Measurements from ENCODE around the gene CHST3.

The CHST3 gene

GRCh38 chr10:72038458-72039001 lies 74.3 kb downstream of the CHST3 start:
- DNase-seq (ENCODE audit: low read depth) = no peak
- TF ChIP-seq, protein P1, sequence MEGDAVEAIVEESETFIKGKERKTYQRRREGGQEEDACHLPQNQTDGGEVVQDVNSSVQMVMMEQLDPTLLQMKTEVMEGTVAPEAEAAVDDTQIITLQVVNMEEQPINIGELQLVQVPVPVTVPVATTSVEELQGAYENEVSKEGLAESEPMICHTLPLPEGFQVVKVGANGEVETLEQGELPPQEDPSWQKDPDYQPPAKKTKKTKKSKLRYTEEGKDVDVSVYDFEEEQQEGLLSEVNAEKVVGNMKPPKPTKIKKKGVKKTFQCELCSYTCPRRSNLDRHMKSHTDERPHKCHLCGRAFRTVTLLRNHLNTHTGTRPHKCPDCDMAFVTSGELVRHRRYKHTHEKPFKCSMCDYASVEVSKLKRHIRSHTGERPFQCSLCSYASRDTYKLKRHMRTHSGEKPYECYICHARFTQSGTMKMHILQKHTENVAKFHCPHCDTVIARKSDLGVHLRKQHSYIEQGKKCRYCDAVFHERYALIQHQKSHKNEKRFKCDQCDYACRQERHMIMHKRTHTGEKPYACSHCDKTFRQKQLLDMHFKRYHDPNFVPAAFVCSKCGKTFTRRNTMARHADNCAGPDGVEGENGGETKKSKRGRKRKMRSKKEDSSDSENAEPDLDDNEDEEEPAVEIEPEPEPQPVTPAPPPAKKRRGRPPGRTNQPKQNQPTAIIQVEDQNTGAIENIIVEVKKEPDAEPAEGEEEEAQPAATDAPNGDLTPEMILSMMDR (IDR thresholded peaks at IDR 0.05; ENCODE audit: low read depth, low read length) = no peak
- TF ChIP-seq MAX (IDR thresholded peaks at IDR 0.05; ENCODE audit: low read depth, low read length) (no peak), MYC (IDR thresholded peaks at IDR 0.05; ENCODE audit: low read depth, low read length) (no peak), POLR2A (IDR thresholded peaks at IDR 0.05; ENCODE audit: extremely low read depth, insufficient read length) (no peak)
- H3K4me3 ChIP-seq (ENCODE audit: low read depth, low read length) = no peak overlapping the region

GRCh38 chr10:72039377-72039776 lies 75.2 kb downstream of the CHST3 start:
- DNase-seq (ENCODE audit: low read depth) = peak; percentile 22
- TF ChIP-seq, protein P1 (IDR thresholded peaks at IDR 0.05; ENCODE audit: low read depth, low read length) = no peak
- TF ChIP-seq MYC (IDR thresholded peaks at IDR 0.05; ENCODE audit: low read depth, low read length) (no peak), POLR2A (IDR thresholded peaks at IDR 0.05; ENCODE audit: extremely low read depth, insufficient read length) (no peak), MAX (IDR thresholded peaks at IDR 0.05; ENCODE audit: low read depth, low read length) (no peak)
- H3K4me3 ChIP-seq (ENCODE audit: low read depth, low read length) = no peak overlapping the region

GRCh38 chr10:72041491-72041890 lies 77.3 kb downstream of the CHST3 start:
- no peak for DNase-seq (ENCODE audit: low read depth)
- TF ChIP-seq MYC (IDR thresholded peaks at IDR 0.05; ENCODE audit: low read depth, low read length) (no peak), MAX (IDR thresholded peaks at IDR 0.05; ENCODE audit: low read depth, low read length) (no peak), POLR2A (IDR thresholded peaks at IDR 0.05; ENCODE audit: extremely low read depth, insufficient read length) (no peak)
- TF ChIP-seq, protein P1 (IDR thresholded peaks at IDR 0.05; ENCODE audit: low read depth, low read length) = no peak
- H3K4me3 ChIP-seq (ENCODE audit: low read depth, low read length) = no peak overlapping the region

DNA sequence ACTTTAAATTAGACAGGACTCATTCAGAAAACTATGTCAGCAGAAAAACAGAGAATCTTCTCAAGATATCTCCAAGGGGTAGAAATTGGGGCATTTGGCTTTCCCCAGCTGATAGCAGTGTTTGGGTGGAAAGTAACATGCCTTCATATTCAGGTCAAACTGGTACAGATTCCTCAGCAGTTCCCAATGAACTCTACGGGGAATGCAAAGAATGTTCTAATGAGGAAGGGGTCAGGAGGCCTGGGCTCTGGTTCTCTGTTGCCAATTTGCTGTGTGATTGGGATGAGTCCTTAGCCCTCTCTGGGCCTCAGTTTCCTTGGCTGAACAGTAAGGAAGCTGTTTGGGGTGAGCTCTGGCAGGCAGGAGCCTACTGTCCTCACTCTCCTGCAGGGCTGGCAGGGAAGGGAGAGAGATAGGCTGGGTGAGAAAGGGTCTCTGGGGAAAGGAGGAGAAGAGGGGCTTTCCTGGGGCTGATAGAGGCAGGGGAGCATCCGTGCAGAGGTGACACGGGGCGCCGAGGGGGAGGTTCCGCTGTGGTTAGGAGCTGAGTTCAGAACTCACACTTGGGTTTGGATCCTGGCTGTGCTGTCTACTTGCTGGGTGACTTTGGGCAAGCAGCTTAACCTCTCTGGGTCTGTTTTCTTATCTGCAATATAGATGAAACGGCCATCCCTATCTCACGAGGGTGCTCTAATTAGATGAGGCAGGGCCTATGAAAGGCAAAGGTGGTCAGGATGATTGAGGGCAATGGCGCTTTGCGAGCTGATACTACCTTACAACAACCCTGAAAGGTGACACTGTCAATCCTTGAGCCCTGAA lies 79.0 kb downstream of the CHST3 start:
- TF ChIP-seq MYC (IDR thresholded peaks at IDR 0.05; ENCODE audit: low read depth, low read length) (no peak), POLR2A (IDR thresholded peaks at IDR 0.05; ENCODE audit: extremely low read depth, insufficient read length) (no peak), MAX (IDR thresholded peaks at IDR 0.05; ENCODE audit: low read depth, low read length) (no peak)
- TF ChIP-seq, protein P1 (IDR thresholded peaks at IDR 0.05; ENCODE audit: low read depth, low read length) = no peak
- DNase-seq (ENCODE audit: low read depth) = no peak

GRCh38 chr10:72044417-72045041 lies 80.3 kb downstream of the CHST3 start:
- H3K4me3 ChIP-seq (ENCODE audit: low read depth, low read length) = no peak overlapping the region
- no peak for DNase-seq (ENCODE audit: low read depth)
- TF ChIP-seq MYC (IDR thresholded peaks at IDR 0.05; ENCODE audit: low read depth, low read length) (no peak), MAX (IDR thresholded peaks at IDR 0.05; ENCODE audit: low read depth, low read length) (no peak), POLR2A (IDR thresholded peaks at IDR 0.05; ENCODE audit: extremely low read depth, insufficient read length) (no peak)
- TF ChIP-seq, protein P1 (IDR thresholded peaks at IDR 0.05; ENCODE audit: low read depth, low read length) = no peak

More for the DNA sequence above, 79.0 kb downstream of the CHST3 start:
- no peak overlapping the region for H3K4me3 ChIP-seq (ENCODE audit: low read depth, low read length)

All from NB4 (cell line).